Measurements from ENCODE around the gene CTNNA3.

CTNNA3 gene

DNA sequence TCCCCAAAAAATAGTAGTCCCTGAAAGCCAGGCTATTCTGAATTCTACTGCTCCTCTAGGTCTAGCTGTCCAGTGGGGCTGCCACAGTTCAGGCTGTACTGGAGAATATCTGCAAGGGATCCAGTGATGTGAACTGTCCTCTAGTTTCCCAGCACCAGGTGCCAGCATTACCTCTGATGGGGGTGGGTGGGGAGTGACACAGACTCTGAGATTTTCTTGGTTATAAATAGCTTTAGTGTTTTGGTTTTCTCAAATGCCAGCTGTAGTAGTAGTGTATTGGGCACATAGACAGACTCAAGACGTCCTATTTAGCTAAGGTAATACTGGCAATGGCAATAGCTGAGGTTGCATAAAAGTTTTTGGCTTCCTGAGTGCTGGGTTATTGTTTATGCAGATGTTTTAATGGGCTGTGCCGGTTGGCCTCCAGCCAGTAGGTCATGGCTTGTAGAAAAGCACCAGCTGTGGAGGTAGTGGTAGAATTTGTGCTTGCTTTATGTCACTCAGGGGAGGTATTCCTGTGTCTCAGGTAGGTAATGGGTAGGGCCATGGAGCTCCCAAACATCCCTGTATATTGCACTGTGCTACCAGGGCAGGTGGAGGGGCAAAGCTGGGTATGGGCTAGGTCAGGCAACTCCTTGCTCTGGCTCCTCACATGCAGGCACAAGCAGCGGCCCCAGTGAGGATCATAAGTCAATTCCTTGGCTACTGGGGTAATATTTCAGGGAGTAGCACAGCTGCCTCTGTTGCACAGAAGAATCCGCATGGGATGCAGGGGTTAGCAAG is 1108.9 kb downstream of the CTNNA3 start:
- no peak overlapping the region for H3K4me3 ChIP-seq
- H3K4me1 ChIP-seq = no peaks in the 10 kb centered on the region
- no peak for DNase-seq (ENCODE audit: low spot score in 2 of 2)
- no peaks in the 10 kb centered on the region for H3K36me3 ChIP-seq (replicated peaks)
- H3K27me3 ChIP-seq (ENCODE audit: low read depth) = no peaks in the 10 kb centered on the region
- no peaks in the 10 kb centered on the region for H3K9me3 ChIP-seq
- in situ Hi-C loops (cut with MboI; ENCODE audit: low sequenced_read_pairs) = no loop called here

DNA sequence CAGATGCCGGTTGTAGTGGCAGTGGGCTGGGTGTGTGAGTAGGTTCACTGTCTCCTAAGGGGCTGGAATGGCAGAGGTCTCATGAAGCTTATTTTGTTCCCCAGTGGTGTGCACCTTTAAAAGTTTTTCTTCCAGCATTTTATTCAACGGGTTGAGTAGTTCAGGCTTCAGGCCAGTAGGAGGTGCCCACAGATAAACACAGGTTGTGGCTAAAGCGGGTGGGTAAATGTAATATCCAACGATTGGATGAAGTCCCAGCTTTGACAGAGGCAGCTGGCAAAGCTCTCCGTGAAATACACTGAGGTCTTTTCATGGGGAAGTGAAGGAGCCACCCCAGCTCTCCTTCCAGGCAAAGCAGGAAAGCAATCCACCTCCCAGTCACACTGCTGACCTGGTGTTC is 1109.9 kb downstream of the CTNNA3 start:
- peak in 1 of 2 experiments; percentile 33 for DNase-seq (ENCODE audit: low spot score in 2 of 2)
- no peaks in the 10 kb centered on the region for H3K4me1 ChIP-seq
- no peak overlapping the region for H3K4me3 ChIP-seq
- H3K9me3 ChIP-seq = no peaks in the 10 kb centered on the region
- in situ Hi-C loops (cut with MboI; ENCODE audit: low sequenced_read_pairs) = no loop called here
- no peaks in the 10 kb centered on the region for H3K36me3 ChIP-seq (replicated peaks)
- H3K27me3 ChIP-seq (ENCODE audit: low read depth) = no peaks in the 10 kb centered on the region

DNA sequence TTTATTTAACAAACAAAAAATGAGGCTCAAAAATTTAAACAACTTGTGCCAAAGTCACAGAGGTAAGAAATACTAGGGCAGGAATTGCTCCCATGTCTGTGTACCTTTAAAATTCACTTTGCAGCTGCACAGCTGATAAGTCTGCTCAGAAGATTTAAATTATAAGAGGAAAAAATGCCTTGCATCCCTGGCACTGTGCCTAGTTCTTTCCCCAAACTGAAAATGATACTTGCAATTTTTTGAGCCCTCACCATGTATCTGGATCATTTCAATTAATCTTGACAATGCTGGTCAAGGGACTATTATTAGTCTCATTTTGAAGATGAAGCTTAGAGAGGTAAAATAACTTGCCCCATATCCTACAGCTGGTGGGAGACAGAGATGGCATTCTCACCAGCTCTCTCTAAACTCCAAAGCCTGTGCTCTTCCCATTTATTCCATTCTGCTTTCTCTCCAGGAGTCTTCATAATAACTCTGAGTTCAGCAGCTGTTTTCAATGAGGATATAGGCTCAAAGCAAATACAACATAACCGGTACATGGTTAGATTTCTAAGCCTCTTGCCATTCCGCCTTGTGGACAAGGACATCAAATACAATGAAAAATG is 1120.6 kb downstream of the CTNNA3 start:
- H3K4me1 ChIP-seq = no peaks in the 10 kb centered on the region; the same call in 1 of the 2 replicates
- H3K4me3 ChIP-seq = no peak overlapping the region
- in situ Hi-C loops (cut with MboI; ENCODE audit: low sequenced_read_pairs) = no loop called here
- no peaks in the 10 kb centered on the region for H3K27me3 ChIP-seq (ENCODE audit: low read depth)
- DNase-seq (ENCODE audit: low spot score in 2 of 2) = no peak
- H3K36me3 ChIP-seq (replicated peaks) = no peaks in the 10 kb centered on the region
- no peaks in the 10 kb centered on the region for H3K9me3 ChIP-seq

DNA sequence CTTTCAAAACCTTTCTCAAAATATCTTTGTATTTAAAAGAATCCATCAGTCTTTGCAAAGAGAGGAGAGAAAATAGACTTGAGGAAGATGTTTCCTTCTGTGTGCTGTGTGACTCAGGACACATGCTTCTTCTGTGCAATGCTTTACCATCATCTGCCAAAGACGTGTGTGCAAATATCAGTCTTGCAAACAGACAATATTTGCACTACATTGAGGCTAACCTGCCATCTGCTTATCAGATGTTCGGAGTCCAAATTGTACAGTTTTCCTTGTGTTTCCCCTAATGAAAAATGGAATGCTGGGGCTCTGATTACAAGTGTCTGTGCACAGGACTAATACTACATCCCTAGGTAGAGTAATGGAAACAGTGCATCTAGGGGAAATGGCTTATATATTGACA is 1123.3 kb downstream of the CTNNA3 start:
- no peaks in the 10 kb centered on the region for H3K9me3 ChIP-seq
- H3K4me1 ChIP-seq = no peaks in the 10 kb centered on the region; the same call in 1 of the 2 replicates
- no peaks in the 10 kb centered on the region for H3K36me3 ChIP-seq (replicated peaks)
- in situ Hi-C loops (cut with MboI; ENCODE audit: low sequenced_read_pairs) = no loop called here
- DNase-seq (ENCODE audit: low spot score in 2 of 2) = no peak
- H3K4me3 ChIP-seq = no peak overlapping the region
- no peaks in the 10 kb centered on the region for H3K27me3 ChIP-seq (ENCODE audit: low read depth)

DNA sequence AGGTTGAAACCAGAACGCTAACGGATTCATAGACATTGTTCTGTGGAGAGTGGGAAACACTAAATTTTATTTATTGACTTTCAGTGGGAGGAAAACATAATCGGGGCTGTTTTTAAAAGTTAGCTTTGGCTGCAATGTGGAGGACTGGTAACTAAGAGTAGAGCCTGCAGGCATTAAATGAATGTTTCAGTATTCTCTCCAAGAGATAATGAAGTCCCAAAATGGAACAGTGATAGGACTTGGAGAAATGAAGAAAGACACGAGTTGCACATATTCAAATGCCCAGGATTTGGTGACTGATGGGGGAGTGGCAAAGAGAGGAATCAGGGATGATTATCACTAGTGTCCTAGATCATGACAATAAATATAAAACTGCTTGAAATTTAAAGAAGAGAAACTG is 1130.0 kb downstream of the CTNNA3 start:
- in situ Hi-C loops (cut with MboI; ENCODE audit: low sequenced_read_pairs) = no loop called here
- no peak for DNase-seq (ENCODE audit: low spot score in 2 of 2)
- Histone ChIP-seq H3K27me3 (ENCODE audit: low read depth) (no peaks in the 10 kb centered on the region), H3K9me3 (no peaks in the 10 kb centered on the region), H3K36me3 (replicated peaks) (no peaks in the 10 kb centered on the region), H3K4me1 (peaks cover 14% of the 10 kb centered on the region), H3K4me3 (no peak overlapping the region)

DNA sequence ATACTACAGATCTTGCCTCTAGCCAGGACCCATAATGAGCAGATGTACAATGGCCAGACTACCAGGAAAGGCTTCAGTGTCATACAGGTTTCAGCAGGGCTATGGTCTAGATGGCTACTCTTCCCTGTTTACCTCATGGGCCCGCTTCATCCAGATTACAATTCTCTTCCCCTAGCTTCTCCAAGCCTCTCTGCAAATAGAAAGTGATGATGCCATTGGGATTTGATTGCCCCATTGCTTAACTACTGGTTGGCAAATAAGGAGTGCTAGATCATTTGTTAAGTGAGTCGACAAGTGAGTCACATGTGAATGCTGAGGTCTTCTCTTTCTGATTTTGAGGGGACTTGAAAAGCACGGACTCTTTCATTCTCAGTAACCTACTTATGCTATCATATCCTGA is 1131.7 kb downstream of the CTNNA3 start:
- H3K4me3 ChIP-seq = no peak overlapping the region
- in situ Hi-C loops (cut with MboI; ENCODE audit: low sequenced_read_pairs) = no loop called here
- no peaks in the 10 kb centered on the region for H3K9me3 ChIP-seq
- peaks cover 20% of the 10 kb centered on the region for H3K4me1 ChIP-seq
- no peak for DNase-seq (ENCODE audit: low spot score in 2 of 2)
- H3K27me3 ChIP-seq (ENCODE audit: low read depth) = no peaks in the 10 kb centered on the region
- no peaks in the 10 kb centered on the region for H3K36me3 ChIP-seq (replicated peaks)

DNA sequence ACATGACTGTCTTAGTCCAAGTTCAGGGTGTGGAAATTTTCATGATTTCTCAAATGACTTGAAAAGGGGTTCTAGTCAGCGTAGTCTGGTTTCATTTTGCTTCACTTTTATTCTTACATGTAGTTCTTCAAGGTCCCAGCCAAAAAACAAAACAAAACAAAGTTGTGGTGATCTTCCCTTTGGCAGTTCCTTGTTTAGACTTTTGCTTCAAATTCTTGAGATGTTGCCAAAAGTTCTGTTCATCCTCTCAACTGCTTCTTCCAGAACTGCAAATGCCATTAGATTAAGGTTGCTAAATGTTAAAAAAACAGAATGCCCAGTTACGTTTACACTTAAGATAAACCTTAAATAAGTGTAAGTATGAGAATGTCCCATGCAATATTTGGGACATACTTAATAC is 1140.9 kb downstream of the CTNNA3 start:
- H3K4me3 ChIP-seq = no peak overlapping the region
- no peaks in the 10 kb centered on the region for H3K9me3 ChIP-seq
- in situ Hi-C loops (cut with MboI; ENCODE audit: low sequenced_read_pairs) = no loop called here
- no peaks in the 10 kb centered on the region for H3K36me3 ChIP-seq (replicated peaks)
- peaks cover 2% of the 10 kb centered on the region for H3K4me1 ChIP-seq
- no peaks in the 10 kb centered on the region for H3K27me3 ChIP-seq (ENCODE audit: low read depth)
- DNase-seq (ENCODE audit: low spot score in 2 of 2) = no peak

DNA sequence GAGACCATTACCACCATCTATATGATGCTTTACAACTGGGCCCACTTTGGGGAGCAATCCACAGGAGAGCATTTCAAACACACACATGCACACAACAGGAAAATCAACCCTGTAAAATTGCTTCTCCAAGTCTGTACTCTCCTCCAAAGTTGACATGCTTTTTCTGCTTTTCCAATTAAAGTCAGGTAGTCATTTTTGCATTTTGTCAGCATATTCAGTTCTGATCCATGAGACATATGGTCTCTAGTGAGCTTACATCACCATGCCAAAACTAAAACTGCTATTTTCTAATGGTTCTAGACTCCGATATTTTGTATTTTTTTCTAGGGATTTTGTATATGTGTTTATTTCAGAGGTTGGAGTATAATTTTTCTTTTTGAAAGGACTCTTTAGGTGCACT is 1143.7 kb downstream of the CTNNA3 start:
- in situ Hi-C loops (cut with MboI; ENCODE audit: low sequenced_read_pairs) = no loop called here
- no peak for DNase-seq (ENCODE audit: low spot score in 2 of 2)
- Histone ChIP-seq H3K4me1 (no peaks in the 10 kb centered on the region), H3K36me3 (replicated peaks) (no peaks in the 10 kb centered on the region), H3K9me3 (no peaks in the 10 kb centered on the region), H3K27me3 (ENCODE audit: low read depth) (no peaks in the 10 kb centered on the region), H3K4me3 (no peak overlapping the region)

DNA sequence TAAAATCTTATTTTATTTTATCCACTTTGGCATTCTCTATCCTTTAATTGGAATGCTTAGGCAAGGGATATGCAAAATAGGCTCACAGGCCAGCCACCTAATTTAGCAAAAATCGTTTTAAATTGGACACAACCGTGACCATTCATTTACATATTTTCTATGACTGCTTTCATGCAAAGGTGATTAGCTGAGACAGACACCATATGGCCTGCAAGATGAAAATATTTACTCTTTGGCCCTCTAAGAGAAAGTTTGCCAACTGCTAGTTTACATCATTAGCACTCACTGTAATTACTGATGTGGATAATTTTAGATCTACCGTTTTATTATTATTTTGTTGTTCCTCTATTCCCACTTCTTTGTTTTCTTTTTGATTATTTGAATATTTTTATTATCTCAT is 1145.6 kb downstream of the CTNNA3 start:
- Histone ChIP-seq H3K4me1 (no peaks in the 10 kb centered on the region), H3K9me3 (no peaks in the 10 kb centered on the region), H3K27me3 (ENCODE audit: low read depth) (no peaks in the 10 kb centered on the region), H3K4me3 (no peak overlapping the region), H3K36me3 (replicated peaks) (no peaks in the 10 kb centered on the region)
- in situ Hi-C loops (cut with MboI; ENCODE audit: low sequenced_read_pairs) = no loop called here
- DNase-seq (ENCODE audit: low spot score in 2 of 2) = no peak

DNA sequence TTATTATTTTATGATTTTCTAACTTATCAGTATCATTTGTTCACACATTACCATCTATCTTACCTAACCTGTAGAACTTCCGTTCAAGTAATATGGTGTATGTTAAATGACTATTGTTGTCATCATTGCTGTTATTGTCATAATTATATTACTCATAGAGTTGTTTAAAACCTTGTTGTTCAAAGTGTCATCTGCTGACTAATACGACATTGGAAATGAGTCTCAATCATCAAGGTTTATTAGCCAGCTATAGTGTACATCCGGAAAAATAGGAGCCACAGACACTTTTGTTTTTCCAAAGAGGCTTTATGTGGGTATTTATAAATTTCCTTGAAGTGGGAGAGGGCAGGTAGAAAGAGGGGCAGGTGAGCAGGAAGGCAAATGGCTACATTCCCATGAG is 1157.1 kb downstream of the CTNNA3 start:
- Histone ChIP-seq H3K9me3 (no peaks in the 10 kb centered on the region), H3K4me1 (no peaks in the 10 kb centered on the region), H3K27me3 (ENCODE audit: low read depth) (no peaks in the 10 kb centered on the region), H3K36me3 (replicated peaks) (no peaks in the 10 kb centered on the region), H3K4me3 (no peak overlapping the region)
- in situ Hi-C loops (cut with MboI; ENCODE audit: low sequenced_read_pairs) = no loop called here
- DNase-seq (ENCODE audit: low spot score in 2 of 2) = no peak

DNA sequence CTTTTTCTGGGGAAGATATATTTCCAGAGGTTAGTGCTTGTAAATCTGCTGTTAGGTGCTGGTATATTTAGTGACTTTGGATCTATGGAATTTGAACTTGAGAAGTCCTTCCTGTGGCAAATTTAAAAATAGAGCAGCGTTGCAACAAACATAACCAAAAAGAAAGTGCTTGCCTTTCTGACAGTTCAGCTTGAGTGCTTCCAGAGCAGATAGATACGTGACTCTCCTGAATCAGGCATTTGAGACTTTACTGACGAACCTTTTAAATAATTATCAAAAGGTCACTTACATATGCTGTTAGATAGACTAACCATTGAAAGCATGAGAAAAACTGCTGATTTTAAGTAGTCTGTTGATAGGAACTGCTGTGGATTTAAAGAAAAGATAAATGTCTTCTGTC is 1157.6 kb downstream of the CTNNA3 start:
- H3K27me3 ChIP-seq (ENCODE audit: low read depth) = no peaks in the 10 kb centered on the region
- H3K4me1 ChIP-seq = no peaks in the 10 kb centered on the region
- no peak overlapping the region for H3K4me3 ChIP-seq
- no peaks in the 10 kb centered on the region for H3K9me3 ChIP-seq
- DNase-seq (ENCODE audit: low spot score in 2 of 2) = no peak
- in situ Hi-C loops (cut with MboI; ENCODE audit: low sequenced_read_pairs) = no loop called here
- no peaks in the 10 kb centered on the region for H3K36me3 ChIP-seq (replicated peaks)

DNA sequence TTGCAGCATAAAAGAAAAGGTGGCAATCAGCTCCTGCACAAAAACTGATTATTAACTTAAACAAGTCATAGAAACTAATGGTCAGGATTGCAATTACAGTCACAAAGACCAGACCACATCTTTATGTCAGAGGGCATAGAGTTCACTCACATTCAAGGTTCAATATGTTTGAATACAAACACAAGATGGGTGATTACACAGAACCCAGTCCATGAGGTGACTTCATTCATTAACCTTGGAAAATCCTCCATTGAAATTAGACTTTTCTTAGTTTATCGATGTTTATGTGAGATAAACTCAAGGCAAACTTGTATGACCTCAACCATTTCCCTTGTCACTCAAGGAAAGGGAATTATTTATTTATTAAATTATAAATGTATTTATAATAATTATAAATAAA is 1158.8 kb downstream of the CTNNA3 start:
- H3K4me1 ChIP-seq = no peaks in the 10 kb centered on the region
- H3K36me3 ChIP-seq (replicated peaks) = no peaks in the 10 kb centered on the region
- DNase-seq (ENCODE audit: low spot score in 2 of 2) = no peak
- H3K9me3 ChIP-seq = no peaks in the 10 kb centered on the region
- in situ Hi-C loops (cut with MboI; ENCODE audit: low sequenced_read_pairs) = no loop called here
- H3K27me3 ChIP-seq (ENCODE audit: low read depth) = no peaks in the 10 kb centered on the region
- H3K4me3 ChIP-seq = no peak overlapping the region

DNA sequence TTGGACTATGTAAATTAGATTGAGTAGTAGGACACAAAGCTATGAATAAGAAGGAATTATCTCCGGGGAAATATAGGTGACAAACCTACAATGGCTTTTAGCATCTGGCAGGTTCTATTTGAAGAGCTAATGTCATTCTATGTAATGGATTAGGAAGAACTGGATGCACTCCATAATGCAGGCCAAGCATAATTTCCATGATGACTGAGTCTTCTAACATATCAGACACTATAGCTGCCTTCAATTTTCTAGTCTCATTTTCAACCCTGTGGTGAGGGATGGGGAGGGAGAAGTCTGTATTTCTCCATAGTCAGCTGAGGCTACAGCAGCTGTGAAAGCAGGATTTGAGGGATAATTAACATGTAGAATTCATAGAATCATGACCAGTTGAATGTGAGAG is 1160.6 kb downstream of the CTNNA3 start:
- H3K4me3 ChIP-seq = no peak overlapping the region

DNA sequence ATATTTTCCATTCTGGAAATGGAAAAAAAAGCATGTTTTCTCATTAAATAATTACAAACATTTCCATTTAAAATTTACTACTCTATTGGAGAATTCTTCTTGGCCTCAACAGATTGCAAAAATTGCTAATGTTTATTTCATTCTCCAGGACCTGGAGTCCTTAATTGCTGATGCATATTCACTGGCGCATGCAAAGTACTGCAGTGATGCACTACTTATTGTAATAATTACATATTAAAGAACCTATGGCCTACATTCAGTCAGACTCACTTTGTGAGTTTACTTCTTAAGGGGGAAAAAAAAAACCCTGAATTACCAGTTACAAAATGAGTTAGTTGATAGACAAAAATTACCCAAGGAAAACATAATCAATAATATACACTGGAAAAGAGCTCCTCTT is 1161.1 kb downstream of the CTNNA3 start:
- Histone ChIP-seq H3K4me3 (no peak overlapping the region), H3K4me1 (no peaks in the 10 kb centered on the region), H3K9me3 (no peaks in the 10 kb centered on the region), H3K27me3 (ENCODE audit: low read depth) (no peaks in the 10 kb centered on the region), H3K36me3 (replicated peaks) (no peaks in the 10 kb centered on the region)
- no peak for DNase-seq (ENCODE audit: low spot score in 2 of 2)
- in situ Hi-C loops (cut with MboI; ENCODE audit: low sequenced_read_pairs) = no loop called here

More for the DNA sequence above, 1160.6 kb downstream of the CTNNA3 start:
- H3K36me3 ChIP-seq (replicated peaks) = no peaks in the 10 kb centered on the region
- H3K9me3 ChIP-seq = no peaks in the 10 kb centered on the region
- no peaks in the 10 kb centered on the region for H3K27me3 ChIP-seq (ENCODE audit: low read depth)
- H3K4me1 ChIP-seq = no peaks in the 10 kb centered on the region
- DNase-seq (ENCODE audit: low spot score in 2 of 2) = no peak
- in situ Hi-C loops (cut with MboI; ENCODE audit: low sequenced_read_pairs) = no loop called here

Data from HAP-1 (cell line).